Activated CD4-positive, alpha-beta T cell treated with anti-CD3 and anti-CD28 coated beads, Interleukin-2, amount 50 U/mL, for 48 hours (primary cell): ENCODE results near the gene R3HDM2.
"Not testable (repeated sequence)": the region's sequence is repeated elsewhere in the genome, so short reads cannot be mapped to it uniquely, and the experiment has no call there.

Source experiments
- DNase-seq, 2 experiments: peaks; one replicate each; pipeline ENCODE4 v3.0.0-alpha.2; 2020

The R3HDM2 gene

DNA sequence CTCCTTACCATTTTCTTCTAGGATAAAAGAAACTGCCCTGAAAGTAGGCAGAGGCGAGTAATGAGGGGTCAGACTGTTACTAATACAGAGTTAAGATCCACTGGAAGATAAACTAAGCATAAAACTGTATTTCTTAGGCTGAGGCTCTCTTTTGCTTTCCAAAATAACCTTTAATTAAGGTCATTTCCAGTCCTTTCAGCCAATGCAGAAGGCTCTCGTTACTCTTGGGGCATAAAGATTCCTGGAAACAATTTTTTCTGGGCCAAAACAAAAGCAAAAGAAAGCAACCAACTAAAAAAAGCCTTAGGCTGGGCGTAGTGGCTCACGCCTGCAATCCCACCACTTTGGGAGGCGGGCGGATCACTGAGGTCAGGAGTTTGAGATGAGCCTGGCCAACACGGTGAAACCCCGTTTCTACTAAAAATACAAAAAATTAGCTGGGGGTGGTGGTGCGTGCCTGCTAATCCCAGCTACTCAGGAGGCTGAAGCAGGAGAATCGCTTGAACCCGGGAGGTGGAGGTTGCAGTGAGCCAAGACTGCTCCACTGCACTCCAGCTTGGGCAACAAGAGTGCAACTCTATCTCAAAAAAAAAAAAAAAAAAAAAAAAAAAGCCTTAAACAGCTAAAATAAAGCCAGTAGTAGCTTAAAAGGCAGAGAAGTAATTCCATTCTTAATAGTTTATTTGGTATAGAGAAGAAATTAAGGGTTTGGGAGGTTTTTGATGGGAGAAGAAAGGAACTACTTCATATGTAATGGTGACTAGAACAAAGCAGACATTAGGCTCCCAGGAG lies 111.0 kb downstream of the R3HDM2 start:
- DNase-seq, result no peak

DNA sequence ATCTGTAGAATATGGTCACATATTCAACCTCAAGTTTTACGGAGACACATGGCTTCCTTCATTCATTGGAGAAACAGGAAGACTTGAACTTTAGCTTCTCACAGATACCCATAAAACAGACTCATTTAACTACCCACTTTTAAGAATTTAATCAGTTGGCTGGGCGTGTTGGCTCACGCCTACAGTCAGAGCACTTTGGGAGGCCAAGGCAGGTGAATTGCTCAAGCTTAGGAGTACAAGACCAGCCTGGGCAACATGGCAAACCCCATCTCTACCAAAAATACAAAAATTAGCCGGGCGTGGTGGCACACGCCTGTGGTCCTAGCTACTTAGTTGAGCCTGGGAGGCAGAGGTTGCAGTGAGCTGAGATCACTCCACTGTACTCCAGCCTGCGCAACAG lies 115.2 kb downstream of the R3HDM2 start:
- no peak for DNase-seq

GRCh38 chr12:57312287-57312686 lies 118.6 kb downstream of the R3HDM2 start:
- DNase-seq, result not testable (repeated sequence)

GRCh38 chr12:57309420-57309819 lies 121.4 kb downstream of the R3HDM2 start:
- no peak for DNase-seq

GRCh38 chr12:57300961-57301584 lies 129.8 kb downstream of the R3HDM2 start:
- DNase-seq, result no peak

DNA sequence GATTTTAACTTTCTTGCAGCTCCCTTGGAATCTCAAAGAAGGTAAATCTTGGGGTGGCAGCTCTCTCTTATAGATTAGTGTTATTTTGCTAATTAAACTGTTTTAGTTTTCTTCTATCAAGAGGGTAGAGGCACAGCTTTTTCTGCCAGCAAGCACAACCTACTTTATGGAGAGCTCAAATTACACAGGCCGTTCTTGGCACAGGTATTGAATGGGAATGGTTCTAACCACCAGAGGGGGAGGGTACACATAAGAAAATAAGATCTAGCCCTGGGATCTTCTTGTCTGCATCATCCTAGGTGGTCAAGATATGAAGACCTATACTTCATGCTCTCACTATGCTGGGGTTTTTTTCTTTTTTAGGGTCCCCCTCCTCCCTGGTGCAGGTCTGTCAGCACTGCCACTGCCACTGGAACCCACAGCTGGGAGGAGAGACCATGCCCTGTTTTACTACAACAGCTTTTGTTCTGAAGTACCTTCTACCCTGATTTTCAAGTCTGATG lies 131.3 kb downstream of the R3HDM2 start:
- no peak for DNase-seq

DNA sequence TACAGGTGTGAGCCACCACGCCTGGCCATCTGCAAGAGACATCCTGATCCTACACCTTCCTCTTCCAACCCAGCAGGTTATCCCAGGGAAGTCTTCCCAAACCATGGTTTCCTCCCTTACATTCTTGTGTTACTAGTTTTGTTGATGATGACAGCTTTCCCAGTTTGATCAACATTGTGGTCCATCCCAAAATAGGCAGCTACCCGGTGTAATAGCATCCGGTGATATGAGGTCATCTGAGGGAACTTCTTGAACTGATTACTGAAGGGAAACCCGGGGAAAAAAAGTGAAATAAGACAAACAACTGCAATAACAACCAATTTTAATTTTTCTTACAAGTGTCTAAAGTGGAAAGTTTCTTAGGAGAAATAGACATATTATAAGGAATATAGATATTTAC lies 134.6 kb downstream of the R3HDM2 start:
- DNase-seq, result no peak

DNA sequence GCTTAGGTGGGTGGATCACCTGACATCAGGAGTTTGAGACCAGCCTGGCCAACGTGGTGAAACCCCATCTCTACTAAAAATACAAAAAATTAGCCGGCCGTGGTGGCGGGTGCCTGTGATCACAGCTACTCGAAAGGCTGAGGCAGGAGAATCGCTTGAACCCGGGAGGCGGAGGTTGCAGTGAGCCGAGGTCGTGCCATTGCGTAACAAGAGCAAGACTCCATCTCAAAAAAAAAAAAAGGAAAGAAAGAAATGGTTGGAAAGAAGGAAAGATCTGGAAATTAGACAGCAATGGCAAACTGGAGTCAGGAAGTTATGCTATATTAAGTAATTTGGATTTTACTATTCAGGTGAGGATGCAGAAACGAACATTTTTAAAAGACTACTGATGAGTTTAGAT lies 148.8 kb downstream of the R3HDM2 start:
- not testable (repeated sequence) for DNase-seq

DNA sequence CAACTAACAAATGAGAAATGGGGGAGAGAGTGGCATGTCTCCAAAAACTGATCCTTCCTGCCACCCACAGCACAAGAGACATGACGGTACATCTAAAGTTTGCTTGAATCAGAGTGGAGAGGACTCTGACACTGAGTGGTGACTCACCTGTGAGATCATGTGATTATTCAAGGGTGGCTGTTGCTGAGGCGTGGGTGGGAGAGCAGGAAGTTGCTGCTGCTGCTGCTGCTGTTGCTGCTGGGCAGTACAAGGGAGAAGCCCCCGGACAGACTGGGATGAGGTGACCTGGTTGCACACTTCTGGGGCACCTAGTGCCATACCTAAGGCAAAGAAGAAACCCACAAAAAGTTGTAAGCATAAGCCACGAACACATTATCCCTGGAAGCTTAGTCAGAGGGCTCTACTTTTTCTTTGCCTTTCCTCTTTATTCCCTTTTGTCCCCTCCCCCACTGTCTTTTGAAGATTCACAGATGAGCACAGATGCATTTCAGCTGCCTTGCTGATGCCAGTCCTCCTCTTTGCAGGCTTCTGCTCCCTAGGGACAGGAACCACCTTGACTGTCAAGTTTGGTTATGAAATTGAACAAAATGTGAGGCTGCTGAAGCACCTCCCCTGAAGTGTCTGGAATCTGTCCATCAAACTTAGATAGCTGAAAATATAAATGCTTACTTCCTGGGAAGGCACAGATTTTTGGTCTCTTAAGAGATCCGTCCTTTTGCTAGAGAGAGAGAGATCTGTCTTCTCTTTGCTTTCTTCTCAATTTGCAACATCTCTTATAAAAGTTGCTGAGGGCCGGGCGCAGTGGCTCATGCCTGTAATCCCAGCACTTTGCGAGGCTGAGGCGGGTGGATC lies 150.4 kb downstream of the R3HDM2 start:
- peak; percentile 69 to 79 for DNase-seq

- DNase-seq, result no peak
These were observed 152.1 kb downstream of the R3HDM2 start for GRCh38 chr12:57278465-57279381.

DNA sequence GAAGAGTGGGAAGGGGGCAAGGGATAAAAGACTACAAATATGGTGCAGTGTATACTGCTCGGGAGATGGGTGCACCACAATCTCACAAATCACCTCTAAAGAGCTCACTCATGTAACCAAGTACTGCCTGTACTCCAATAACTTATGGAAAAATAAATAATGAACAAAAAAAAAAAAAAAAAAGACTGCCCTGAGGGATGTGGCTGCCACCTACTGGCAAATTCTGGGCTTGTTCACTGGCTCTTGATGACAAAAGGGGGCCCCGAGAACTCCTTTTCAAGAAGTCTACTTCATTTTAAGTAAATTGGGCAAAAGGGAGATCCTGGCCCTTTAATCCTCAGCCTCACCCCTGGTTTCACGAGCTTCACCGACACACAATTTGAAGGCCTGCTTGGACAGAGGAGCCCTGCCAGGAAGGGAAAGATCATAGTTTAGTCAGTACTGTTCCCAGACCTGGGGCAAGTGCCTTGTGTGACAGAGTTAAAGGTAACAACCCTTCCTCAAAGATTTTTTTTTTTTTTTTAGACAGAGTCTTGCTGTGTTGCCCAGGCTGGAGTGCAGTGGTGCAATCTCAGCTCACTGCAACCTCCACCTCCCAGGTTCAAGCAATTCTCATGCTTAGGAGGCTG lies 153.8 kb downstream of the R3HDM2 start:
- DNase-seq, result peak; percentile 21 to 32

DNA sequence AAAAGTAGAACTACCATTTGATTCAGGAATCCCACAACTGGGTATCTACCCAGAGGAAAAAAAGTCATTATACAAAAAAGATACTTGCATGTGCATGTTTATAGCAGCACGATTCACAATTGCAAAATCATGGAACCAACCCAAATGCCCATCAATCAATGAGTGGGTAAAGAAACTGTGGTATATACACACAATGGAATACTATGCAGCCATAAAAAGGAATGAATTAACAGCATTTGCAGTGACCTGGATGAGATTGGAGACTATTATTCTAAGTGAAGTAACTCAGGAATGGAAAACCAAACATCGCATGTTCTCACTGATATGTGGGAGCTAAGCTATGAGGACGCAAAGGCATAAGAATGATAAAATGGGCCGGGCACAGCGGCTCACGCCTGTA lies 154.6 kb downstream of the R3HDM2 start:
- not testable (repeated sequence) for DNase-seq

DNA sequence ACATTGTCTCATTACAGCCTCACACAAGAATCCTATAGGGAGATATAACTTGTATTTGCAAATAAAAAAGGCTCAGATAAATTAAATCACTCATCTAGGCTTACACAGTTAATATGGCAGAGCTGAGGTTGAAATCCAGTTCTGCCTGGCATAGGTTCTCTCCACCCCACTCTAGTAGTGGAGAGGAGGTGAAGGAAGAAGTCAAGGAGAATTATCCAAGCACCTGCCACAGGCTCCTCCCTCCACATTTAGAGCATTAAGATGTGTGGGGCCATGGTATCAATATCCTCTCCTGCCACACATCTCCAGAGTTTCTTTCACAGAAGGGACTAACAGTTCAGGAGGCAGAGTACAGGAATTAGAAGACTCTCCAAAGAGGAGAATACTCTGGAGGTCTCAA lies 157.3 kb downstream of the R3HDM2 start:
- DNase-seq, result no peak

GRCh38 chr12:57272337-57273151 lies 158.3 kb downstream of the R3HDM2 start:
- DNase-seq, result no peak

DNA sequence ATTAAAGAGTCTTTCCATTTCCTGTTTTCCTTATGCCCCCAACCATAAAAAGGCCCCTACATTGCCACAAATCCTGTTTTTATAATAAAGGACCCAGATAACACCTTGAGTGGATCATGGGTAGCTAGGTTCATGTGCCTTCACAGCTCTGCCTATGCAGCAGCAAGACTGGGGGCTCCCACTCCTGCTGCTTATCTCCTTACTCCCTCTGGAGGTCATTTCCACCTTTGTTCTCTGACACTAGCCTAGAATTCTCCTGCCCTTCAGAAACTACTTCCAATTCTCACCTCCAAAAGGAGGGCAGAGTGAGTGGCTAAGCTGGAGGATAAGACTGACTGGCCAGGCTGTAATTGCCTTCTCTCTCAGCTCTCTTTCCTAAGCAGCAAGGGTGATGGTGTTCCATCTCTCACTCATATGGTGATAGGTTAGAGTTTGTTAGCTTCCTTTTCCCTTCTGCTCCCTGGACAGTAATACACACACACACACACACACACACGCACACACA lies 159.8 kb downstream of the R3HDM2 start:
- DNase-seq, result no peak

DNA sequence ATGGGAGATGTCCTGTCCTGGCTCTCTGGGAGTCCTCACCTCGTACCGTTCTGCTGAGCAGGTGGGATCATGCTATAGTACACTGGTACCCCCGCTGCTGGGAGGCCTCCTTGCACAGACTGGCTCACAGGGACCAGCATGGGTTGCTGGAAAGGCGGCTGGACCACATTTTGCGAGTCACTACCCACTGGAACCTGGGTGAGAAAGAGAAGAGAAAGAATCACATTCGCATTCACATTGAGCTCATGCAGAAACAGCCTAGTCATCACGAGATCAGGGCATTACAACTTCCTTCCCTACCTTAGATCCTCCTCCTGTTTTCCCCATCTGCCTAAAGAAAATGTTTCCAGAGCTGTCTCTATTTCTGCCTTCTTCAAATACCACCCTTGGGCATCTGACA lies 162.6 kb downstream of the R3HDM2 start:
- peak; percentile 41 to 51 for DNase-seq

DNA sequence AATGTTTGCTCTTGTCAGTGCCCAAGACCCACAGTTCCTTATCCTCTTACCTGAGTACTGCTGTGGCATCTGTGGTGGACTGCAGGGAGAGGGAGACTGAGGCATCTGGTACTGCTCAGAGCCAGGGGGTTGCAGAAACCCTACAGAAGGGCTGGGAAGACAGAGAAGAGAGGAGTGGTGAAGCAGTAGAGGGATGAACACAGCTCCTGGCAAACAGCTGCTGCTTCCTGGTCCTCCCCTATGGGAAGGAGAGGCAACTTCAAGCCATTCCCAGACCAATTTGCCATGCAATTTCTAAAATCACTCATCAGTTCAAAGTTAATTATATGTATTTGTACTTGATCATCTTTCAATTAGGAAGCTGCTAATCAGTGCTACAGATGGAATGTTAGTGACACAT lies 164.2 kb downstream of the R3HDM2 start:
- no peak for DNase-seq

- DNase-seq, result no peak
These were observed 167.7 kb downstream of the R3HDM2 start for GRCh38 chr12:57263096-57263495.

DNA sequence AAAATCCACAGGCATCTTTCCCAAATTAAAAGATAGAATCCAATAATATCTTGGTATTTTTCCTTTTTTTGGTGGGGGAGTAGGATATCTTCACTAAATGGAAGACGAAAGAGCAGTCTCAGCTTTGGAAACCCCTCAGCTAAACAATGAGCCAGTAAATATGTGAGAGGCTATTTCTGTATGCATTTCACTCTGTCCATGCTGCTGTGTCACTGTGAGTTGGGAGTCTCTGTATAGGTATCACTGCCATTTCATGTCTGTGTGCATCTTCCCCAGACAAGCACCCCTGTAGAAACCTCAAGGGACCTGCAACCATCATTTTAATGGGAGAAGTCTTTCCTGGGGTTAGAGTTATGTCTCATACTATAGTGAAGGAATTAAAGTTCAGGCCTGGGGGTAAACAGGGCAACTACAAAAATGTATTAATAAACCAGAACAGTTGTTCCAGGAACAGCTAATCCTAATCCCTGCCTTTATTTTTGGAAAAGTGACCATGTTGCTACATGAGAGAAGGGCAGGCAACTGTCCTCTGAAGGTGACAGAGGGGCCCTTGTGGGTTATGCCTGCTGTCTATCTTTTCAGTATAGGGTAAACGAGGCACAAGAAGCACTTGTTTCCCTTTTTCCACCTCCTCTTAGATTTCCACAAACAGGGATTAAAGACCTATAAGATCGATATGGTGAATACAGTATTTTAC lies 168.6 kb downstream of the R3HDM2 start:
- DNase-seq, result no peak

DNA sequence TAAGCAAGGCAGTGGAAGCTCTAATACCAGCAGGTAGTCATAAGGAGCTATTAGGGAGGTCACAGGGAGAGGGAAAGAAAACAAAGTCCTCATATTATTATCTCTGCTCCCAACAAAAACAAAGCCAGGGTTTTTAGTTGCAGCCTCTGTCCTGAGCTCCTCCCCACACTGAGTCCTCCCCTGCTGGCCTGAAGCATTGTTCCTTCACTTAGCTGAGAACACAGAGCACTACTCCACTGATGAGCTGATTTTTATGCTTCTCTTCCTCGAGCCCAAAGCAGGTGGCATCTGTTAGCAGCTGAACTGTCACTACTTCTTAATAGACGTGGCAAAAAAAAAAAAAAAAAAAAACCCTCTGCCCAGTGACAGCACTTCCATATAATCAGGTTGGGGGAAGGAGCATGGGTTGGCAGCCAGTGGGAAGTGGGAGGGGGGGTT lies 169.4 kb downstream of the R3HDM2 start:
- no peak for DNase-seq
